ENCODE results near the gene CRNKL1.

- TF ChIP-seq CTCF (IDR thresholded peaks at IDR 0.05; ENCODE audit: insufficient read depth, low read length, poor library complexity, severe bottlenecking): no peak
- TF ChIP-seq EZH2phosphoT487 (conservative IDR thresholded peaks at IDR 0.05; ENCODE audit: low read length): no peak
Measured at GRCh38 chr20:20034486-20034885, 17.8 kb downstream of the CRNKL1 start.
